Duodenal mucosa (tissue), 2 donors: ENCODE results near the gene ATP2B2.

Experiments used
- H3K27ac ChIP-seq: one replicate; pipeline ENCODE4 v1.7.0; 2013; ENCODE audit warnings: low read depth, low read length
- H3K27me3 ChIP-seq, 2 donors: one replicate each; pipeline ENCODE4 v1.7.0; 2013; ENCODE audit warnings: low read length in 2 of 2, control low read depth in 1 of 2; ENCODE audit not compliant: insufficient read depth in 2 of 2, control insufficient read depth in 1 of 2
- H3K36me3 ChIP-seq, 2 donors: one replicate each; pipeline ENCODE4 v1.7.0; 2013; ENCODE audit warnings: low read length in 2 of 2, control low read depth in 1 of 2; ENCODE audit not compliant: insufficient read depth in 2 of 2, control insufficient read depth in 1 of 2
- H3K4me1 ChIP-seq, 2 donors: one replicate each; pipeline ENCODE4 v1.7.0; 2013; ENCODE audit warnings: low read length in 2 of 2, control low read depth in 1 of 2; ENCODE audit not compliant: insufficient read depth in 2 of 2, control insufficient read depth in 1 of 2
- H3K4me3 ChIP-seq, 2 donors: one replicate each; pipeline ENCODE4 v1.7.0; 2013; ENCODE audit warnings: low read length in 2 of 2, low read depth in 1 of 2
- H3K9ac ChIP-seq, 2 donors: one replicate each; pipeline ENCODE4 v1.7.0; 2013; ENCODE audit warnings: low read length in 2 of 2, low read depth in 1 of 2
- H3K9me3 ChIP-seq, 2 donors: one replicate each; pipeline ENCODE4 v1.7.0; 2013; ENCODE audit warnings: low read length in 2 of 2, control low read depth in 1 of 2; ENCODE audit not compliant: control insufficient read depth in 1 of 2

The ATP2B2 gene

GRCh38 chr3:10286133-10286524 lies 219.3 kb downstream of the ATP2B2 start:
- Histone ChIP-seq H3K4me1 (no peaks in the 10 kb centered on the region), H3K27ac (no peak overlapping the region), H3K9me3 (no peaks in the 10 kb centered on the region), H3K36me3 (peaks cover 12 to 52% of the 10 kb centered on the region in 2 donors), H3K27me3 (no peaks in the 10 kb centered on the region), H3K9ac (no peak overlapping the region), H3K4me3 (no peak overlapping the region)

GRCh38 chr3:10285272-10286132 lies 219.9 kb downstream of the ATP2B2 start:
- Histone ChIP-seq H3K9me3 (no peaks in the 10 kb centered on the region), H3K4me1 (no peaks in the 10 kb centered on the region), H3K27ac (no peak overlapping the region), H3K4me3 (no peak overlapping the region), H3K27me3 (no peaks in the 10 kb centered on the region), H3K9ac (no peak overlapping the region), H3K36me3 (peaks cover 17 to 58% of the 10 kb centered on the region in 2 donors)

DNA sequence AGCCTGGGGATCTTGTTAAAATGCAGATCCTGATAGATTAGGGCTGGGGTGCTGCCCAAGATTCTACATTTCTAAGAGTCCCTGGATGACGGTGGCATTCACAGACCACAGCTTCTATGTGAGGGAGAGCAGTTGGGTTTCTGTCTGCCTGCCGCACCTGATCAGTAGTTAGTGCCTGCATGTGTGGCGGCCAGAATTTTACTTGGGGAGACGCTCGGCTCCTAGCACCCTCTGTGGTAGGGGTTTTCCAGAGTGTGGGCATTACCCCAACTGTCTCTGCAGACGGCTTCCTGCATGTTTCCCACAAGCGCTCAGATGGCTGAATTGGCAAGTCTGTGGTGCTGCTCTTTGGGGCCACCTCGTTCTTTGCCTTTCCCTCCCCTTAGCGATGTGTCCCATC lies 220.9 kb downstream of the ATP2B2 start:
- H3K36me3 ChIP-seq: peaks cover 22 to 68% of the 10 kb centered on the region in 2 donors
- no peaks in the 10 kb centered on the region for H3K27me3 ChIP-seq
- H3K9me3 ChIP-seq: no peaks in the 10 kb centered on the region
- no peaks in the 10 kb centered on the region for H3K4me1 ChIP-seq
- H3K4me3 ChIP-seq: no peak overlapping the region
- H3K9ac ChIP-seq: no peak overlapping the region
- H3K27ac ChIP-seq: no peak overlapping the region

GRCh38 chr3:10283638-10284037 lies 221.7 kb downstream of the ATP2B2 start:
- Histone ChIP-seq H3K4me3 (no peak overlapping the region), H3K9ac (no peak overlapping the region), H3K4me1 (no peaks in the 10 kb centered on the region), H3K27me3 (no peaks in the 10 kb centered on the region), H3K9me3 (no peaks in the 10 kb centered on the region), H3K36me3 (peaks cover 22 to 70% of the 10 kb centered on the region in 2 donors), H3K27ac (no peak overlapping the region)

DNA sequence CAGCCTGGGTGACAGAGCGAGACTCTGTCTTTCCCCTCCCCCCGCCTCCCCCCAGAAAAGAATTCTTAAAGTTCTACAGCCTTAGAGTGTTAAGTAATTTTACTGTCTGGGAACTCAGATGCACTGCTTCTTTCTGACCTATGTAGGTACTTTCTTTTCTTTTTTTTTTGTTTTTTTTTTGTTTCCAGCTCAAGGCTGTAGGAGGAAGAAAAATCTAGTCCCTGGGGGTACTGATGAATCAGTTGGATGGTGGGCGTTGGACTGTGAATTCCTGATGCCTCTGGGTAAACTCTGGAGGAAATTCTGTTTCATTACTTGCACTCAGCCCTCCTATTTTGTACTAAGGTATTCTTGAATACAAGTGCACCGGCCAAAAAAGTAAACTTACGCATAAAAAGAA lies 223.4 kb downstream of the ATP2B2 start:
- Histone ChIP-seq H3K4me3 (no peak overlapping the region), H3K27ac (no peak overlapping the region), H3K4me1 (no peaks in the 10 kb centered on the region), H3K9ac (no peak overlapping the region), H3K9me3 (no peaks in the 10 kb centered on the region), H3K36me3 (peaks cover 27 to 71% of the 10 kb centered on the region in 2 donors), H3K27me3 (no peaks in the 10 kb centered on the region)

GRCh38 chr3:10280571-10280970 lies 224.8 kb downstream of the ATP2B2 start:
- peaks cover 35 to 70% of the 10 kb centered on the region in 2 donors for H3K36me3 ChIP-seq

DNA sequence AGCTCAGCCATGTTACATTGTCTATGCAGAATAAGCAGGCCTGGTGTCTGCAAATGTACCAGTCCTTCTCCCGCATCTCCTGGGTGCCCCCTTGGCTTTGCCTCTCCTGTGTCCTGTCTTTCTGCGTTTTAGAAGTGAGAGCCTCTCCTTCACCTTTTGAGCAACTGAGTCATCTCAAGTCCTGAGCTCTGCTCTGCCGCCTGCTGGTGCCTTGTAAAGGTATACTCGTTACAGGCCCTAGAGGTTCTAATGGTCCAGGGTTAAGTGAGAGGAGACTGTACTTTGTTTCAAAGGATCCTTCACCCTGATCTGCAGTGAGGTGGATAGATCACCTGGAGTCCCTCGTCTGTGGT lies 225.2 kb downstream of the ATP2B2 start:
- no peaks in the 10 kb centered on the region for H3K4me1 ChIP-seq
- peaks cover 35 to 70% of the 10 kb centered on the region in 2 donors for H3K36me3 ChIP-seq
- H3K9me3 ChIP-seq: no peaks in the 10 kb centered on the region
- no peaks in the 10 kb centered on the region for H3K27me3 ChIP-seq
- H3K27ac ChIP-seq: no peak overlapping the region
- no peak overlapping the region for H3K9ac ChIP-seq
- no peak overlapping the region for H3K4me3 ChIP-seq

More at GRCh38 chr3:10280571-10280970, 224.8 kb downstream of the ATP2B2 start:
- Histone ChIP-seq H3K9ac (no peak overlapping the region), H3K4me1 (no peaks in the 10 kb centered on the region), H3K4me3 (no peak overlapping the region), H3K27me3 (no peaks in the 10 kb centered on the region), H3K27ac (no peak overlapping the region), H3K9me3 (no peaks in the 10 kb centered on the region)

DNA sequence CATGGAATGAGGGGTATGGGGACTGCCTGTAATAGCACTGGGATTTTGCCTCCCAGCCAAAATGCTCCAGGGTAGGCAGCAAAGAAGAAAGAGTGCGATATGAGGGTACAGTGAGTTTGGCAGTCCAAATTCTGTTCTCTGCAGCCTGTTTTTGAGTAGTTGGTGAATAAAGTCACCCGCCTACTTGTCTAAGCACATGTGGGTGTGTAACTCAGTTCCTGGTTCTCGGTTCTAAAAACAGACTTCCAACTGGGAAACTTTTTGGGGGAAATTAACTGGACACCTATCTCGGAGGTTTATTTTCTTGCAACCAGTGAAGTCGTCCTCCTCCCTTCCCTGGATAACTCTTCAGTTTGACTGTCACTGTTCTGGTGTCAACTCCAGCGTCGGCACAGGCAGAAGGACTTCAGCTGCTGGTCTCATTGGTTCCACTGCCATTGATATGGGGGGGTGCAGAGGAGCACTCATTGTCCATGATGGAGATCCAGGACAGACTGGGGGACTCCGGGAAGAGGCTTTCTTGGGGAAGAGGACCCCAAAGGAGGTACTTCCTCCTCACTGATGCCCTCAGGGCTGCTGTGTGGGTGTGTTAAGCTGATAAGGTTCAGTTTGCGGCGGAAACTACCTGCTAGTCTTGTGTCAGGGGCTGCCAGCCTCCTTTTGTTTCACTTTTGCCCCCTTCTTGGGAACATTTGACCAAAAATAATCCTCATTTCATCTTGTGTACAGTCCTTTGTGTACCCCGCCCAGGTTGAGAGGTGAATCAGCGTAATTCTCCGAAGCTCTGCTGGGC lies 225.8 kb downstream of the ATP2B2 start:
- Histone ChIP-seq H3K4me1 (no peaks in the 10 kb centered on the region), H3K27ac (no peak overlapping the region), H3K9me3 (no peaks in the 10 kb centered on the region), H3K36me3 (peaks cover 35 to 70% of the 10 kb centered on the region in 2 donors), H3K4me3 (no peak overlapping the region), H3K9ac (no peak overlapping the region), H3K27me3 (no peaks in the 10 kb centered on the region)

- Histone ChIP-seq H3K4me3 (no peak overlapping the region), H3K27ac (no peak overlapping the region), H3K27me3 (no peaks in the 10 kb centered on the region), H3K9ac (no peak overlapping the region), H3K36me3 (peaks cover 35 to 64% of the 10 kb centered on the region in 2 donors), H3K9me3 (no peaks in the 10 kb centered on the region), H3K4me1 (peaks cover 0 to 2% of the 10 kb centered on the region in 2 donors)
These were observed 226.9 kb downstream of the ATP2B2 start for GRCh38 chr3:10278501-10278900.

DNA sequence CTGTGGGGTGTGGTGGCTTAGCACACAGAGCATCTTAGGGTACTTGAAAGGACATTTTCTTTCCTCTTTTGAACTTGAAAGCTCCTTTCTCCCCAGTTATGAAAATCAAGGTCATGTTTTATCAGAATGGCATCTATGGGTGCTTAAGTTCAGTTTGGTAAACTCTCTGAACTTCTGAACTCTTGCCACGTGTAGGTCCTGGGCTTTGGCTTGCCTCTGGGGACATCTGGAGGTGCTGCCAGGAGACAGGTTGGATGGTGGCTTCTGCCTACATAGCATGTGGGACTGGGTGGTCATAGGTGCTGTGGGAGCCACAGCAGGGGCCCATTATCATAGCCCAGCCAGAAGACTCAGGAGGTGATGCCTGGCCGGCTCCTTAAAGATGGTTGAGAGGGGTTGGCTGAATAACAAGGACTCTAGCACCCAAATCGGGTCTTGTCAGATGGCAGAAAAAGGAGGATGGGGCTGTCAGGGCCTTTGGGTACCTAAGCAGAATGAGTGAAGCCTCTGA lies 228.2 kb downstream of the ATP2B2 start:
- H3K27me3 ChIP-seq: no peaks in the 10 kb centered on the region
- H3K9me3 ChIP-seq: no peaks in the 10 kb centered on the region
- H3K36me3 ChIP-seq: peaks cover 32 to 59% of the 10 kb centered on the region in 2 donors
- H3K4me3 ChIP-seq: no peak overlapping the region
- peaks cover 0 to 9% of the 10 kb centered on the region in 2 donors for H3K4me1 ChIP-seq
- H3K9ac ChIP-seq: no peak overlapping the region
- H3K27ac ChIP-seq: no peak overlapping the region
